Parietal lobe (tissue), 2 donors: Measurements from ENCODE around the gene PGC. TPM values are rescaled to one million over a fixed set of nuclear protein-coding genes. Genes with fewer than 3 reads are reported as not detected.

Source experiments
- small RNA-seq: library from RNA; depleted of rRNA; stranded (forward); fragments of <200 nt; gene quantifications from one replicate; pipeline ENCODE3, GENCODE V24; 2014; ENCODE audit warnings: low replicate concordance
- total RNA-seq: library from RNA; depleted of rRNA; stranded (reverse); fragments of >200 nt; gene quantifications from one replicate; pipeline ENCODE4 v1.2.3, GENCODE V29; 2014

The PGC gene
- not detected for total RNA-seq

GRCh38 chr6:41747256-41748101 lies at the start of gene PGC:
PGC (minus strand) TSS chr6:41747397; CDS start chr6:41747334, 63 bp downstream.

DNA sequence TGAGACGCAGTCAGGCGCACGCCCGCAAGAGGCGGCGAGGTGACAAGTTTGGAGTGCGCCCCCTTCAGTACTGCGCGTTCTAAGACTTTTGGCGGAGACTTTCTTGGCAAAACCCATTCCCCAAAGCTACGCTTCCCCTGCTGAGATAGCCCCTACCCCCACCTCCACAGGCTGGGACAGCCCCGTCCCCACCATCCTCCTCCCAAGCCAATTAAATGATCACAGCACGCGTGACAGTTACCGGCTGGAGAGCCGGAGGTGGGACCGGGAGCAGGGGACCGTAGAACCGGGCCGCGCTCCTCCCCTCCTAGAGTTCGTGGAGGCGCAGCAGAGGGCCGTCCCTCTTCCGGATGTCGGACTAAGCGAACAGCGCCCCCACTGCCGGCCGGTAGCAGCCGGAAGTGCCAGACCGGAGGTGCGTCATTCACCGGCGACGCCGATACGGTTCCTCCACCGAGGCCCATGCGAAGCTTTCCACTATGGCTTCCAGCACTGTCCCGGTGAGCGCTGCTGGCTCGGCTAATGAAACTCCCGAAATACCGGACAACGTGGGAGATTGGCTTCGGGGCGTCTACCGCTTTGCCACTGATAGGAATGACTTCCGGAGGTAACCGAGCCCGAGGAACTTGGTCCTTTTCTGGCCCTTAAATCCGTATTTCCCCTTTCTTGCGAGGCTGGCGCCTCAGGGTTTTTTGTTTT lies 40.2 kb upstream of the PGC start, which contains the start of gene TOMM6:
Gene TOMM6, plus strand, starts transcription at position 476 of the 699 bp plus-strand sequence. Its CDS starts 4 bp downstream, at position 480.

GRCh38 chr6:41780551-41781365 lies 33.6 kb upstream of the PGC start, which contains the start of gene PRICKLE4:
PRICKLE4 (plus strand) TSS chr6:41780782; CDS start chr6:41783474, 2,692 bp downstream.

DNA sequence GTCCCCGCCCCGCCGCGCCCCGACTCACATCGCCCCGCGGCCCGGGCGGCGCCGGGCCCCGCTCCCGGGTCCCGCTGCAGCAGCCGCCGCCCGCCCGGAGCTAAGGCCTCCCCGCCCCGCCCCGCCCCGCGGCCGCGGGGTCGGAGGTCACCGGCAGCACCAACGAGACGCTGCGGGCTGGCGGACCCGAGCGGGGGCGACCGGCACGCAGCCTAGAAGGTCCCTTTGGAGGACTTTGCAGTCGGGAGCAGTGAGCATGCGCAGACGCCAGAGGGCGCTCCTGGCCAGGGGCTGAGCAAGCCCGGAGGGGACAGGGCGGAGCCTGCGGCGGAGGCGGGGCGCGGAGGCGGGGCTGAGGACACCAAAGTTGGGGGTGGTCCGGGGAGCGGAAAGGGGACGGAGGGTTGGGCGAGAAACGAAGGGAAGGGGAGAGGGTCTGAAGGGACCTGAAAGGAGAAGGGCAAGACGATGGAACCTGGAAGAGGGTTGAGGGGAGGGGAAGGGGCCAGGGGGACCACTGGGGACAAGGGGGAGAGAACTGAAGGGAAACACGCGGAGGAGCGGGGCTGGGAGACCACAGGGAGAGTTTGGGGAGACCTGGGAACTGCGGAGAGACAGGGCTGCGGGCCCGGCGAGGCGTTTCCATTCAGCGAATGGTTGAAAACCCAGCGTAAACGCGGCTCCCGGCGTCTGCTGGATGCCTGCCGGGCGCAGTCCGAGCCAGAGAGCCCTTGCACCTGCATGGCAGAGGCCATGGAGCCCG lies 32.8 kb upstream of the PGC start, which contains the start of gene FRS3:
Gene FRS3, minus strand, starts transcription at position 113 of the 763 bp plus-strand sequence. CDS start 2,913 bp downstream, outside the sequence.

DNA sequence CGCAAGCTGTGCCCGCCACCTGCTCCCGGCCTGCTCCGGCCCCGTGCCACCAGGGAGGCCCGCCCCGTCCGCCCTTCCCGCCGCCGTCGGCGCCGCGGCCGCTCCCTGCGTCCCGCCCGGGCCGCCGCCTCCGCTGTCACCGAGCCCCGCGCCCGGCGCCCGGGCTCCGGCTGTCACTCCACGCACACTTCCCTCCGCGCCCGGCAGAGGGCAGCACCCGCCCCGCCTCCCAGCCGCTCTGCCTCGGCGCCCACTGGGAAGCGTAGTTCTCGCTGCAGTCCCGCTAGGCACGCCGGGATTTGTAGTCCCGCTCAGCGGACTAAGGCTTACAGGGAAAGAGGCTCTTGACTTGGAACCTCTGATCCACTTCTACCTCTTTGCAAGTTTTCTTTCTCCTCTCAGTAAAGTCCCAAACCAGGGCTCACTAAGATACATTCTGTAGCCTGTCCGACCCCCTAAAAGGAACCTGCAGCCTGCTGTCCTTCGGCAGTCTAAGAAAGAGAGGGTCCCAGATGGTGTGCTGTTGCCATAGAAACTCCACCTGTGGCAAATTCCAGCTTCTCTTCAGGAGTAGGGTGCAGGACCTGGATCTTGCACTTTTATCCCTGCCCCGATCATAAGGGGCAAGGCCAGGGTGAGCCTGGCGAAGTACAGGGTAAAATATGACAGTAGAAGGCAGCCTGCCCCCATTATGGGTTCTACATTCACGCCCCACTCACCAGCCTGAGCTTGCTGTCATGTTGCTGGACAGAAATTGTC lies 11.6 kb downstream of the PGC start, which contains the start of gene TFEB:
Gene TFEB, minus strand, starts transcription at position 182 of the 759 bp plus-strand sequence. CDS start 44,395 bp downstream, outside the sequence.

Small RNA genes lying within 50 kb of the gene (small RNA-seq; reads per million reads assigned to genes)
- gene AL365205.2 (not detected), gene AL365205.3 (not detected)

Other genes starting within 250 kb of the PGC start
- gene FOXP4, start 201.0 kb downstream of the PGC start, total RNA-seq = 3.4 TPM
- gene MDFI, start 108.9 kb downstream of the PGC start, total RNA-seq = 12.5 TPM
- 2.2 TPM for gene TFEB, start 11.8 kb downstream of the PGC start, total RNA-seq
- 9.4 TPM for gene FRS3, start 32.5 kb upstream of the PGC start, total RNA-seq
- 1.6 TPM for gene PRICKLE4, start 33.4 kb upstream of the PGC start, total RNA-seq
- gene TOMM6, start 40.3 kb upstream of the PGC start, total RNA-seq = 30.4 TPM
- 24.4 TPM for gene USP49, start 148.0 kb upstream of the PGC start, total RNA-seq
- 21.0 TPM for gene MED20, start 173.7 kb upstream of the PGC start, total RNA-seq
- gene BYSL, start 174.1 kb upstream of the PGC start, total RNA-seq = 11.9 TPM
- gene CCND3, start 194.4 kb upstream of the PGC start, total RNA-seq = 16.0 TPM